NCI-H2029 treated with DMSO at 0.1 percent for 48 hours (cell line): ENCODE measurements around the gene PCDHB2.
A peak's percentile ranks its signal among the peaks of the same experiment; 100 is the strongest.
"Not testable (repeated sequence)": the region's sequence is repeated elsewhere in the genome, so short reads cannot be mapped to it uniquely, and the experiment has no call there.

Experiments
- DNase-seq: peaks from one replicate; lab custom pipeline; 2025; lab: John Stamatoyannopoulos, UW

PCDHB2 gene

GRCh38 chr5:141094481-141095262 lies at the start of gene PCDHB2:
Gene PCDHB2, plus strand, starts transcription at chr5:141094615. Its CDS starts 176 bp downstream, at chr5:141094791.
- peak; percentile 65 for DNase-seq

DNA sequence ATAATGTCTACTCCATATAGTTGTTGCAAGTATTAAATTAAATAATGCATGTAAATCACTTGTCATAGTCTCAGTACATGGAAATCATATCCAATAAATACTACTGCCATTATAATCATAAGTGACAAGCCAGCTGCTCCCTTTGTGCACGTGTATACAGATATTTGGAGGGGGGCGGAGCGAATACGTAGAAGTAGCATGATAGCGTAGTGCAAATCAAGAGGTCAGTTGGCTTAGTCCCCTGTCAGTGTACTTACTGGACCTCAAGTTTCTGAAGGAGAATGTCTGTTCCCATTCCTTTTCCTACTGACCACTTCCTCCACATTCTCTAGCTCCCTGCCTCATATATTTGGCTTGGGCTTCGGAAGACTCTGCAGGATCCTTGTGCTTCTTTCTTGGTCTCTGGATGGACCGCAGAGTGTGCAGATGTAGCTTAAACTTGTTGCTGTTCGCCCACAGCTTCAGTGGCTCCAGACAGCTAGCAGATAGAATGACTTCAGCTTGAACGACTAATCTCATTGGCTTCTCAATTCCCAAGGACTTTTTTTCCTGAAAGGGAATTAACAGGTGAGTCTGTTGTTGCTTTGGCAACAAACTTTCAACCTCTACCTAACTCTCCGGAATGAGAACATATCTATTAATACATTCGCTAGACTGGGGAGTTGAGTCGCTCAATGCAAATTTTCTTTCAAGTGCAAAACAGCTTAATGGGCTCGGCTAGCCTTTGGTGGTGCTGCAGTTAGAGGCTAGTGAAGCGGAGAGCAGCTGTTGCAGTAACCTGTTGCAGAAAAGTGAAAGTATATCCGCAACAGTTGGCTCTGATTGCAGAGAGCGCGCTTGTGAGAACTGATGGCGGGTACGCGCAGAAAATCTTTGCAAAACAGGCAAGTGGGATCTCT lies 43.5 kb upstream of the PCDHB2 start, which contains the start of gene PCDHB1:
TSS of gene PCDHB1 (plus strand) at position 753 of the 899 bp plus-strand sequence. CDS start at position 850, 97 bp downstream.
- DNase-seq = peak; percentile 2

DNA sequence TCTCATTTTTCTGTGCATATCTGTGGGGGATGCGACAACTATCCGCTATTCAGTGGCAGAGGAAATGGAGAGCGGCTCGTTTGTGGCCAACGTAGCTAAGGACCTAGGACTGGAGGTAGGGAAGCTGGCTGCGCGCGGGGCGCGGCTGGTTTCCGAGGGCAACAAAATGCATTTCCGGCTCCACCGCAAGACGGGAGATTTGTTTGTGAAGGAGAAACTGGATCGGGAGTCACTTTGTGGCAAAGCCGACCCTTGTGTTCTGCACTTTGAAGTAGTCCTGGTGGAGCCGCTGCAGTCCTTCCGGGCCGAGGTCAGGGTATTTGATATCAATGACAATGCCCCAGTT lies 42.9 kb upstream of the PCDHB2 start:
- peak; percentile 5 for DNase-seq

GRCh38 chr5:141077826-141078225 lies 16.6 kb upstream of the PCDHB2 start:
- DNase-seq = no peak

DNA sequence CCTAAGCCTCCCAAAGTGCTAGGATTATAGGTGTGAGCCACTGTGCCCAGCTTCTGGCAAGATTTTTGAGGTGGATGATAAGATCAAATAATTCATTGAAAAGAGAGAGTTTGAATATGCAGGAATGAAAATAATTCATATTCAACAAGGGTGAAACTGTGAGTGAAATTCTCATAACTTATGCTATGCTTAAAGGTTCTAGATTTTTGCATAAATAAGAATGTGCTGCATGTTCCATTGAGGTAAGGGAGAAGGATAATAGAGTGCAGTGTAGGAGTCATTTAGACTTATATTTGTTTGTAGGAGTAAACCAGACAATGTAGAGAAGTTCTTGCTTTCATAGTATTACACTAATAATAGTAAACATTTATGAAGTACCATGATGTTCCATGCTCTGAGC lies 12.2 kb upstream of the PCDHB2 start:
- DNase-seq = no peak

GRCh38 chr5:141084487-141084989 lies 9.9 kb upstream of the PCDHB2 start:
- DNase-seq = peak; percentile 17

DNA sequence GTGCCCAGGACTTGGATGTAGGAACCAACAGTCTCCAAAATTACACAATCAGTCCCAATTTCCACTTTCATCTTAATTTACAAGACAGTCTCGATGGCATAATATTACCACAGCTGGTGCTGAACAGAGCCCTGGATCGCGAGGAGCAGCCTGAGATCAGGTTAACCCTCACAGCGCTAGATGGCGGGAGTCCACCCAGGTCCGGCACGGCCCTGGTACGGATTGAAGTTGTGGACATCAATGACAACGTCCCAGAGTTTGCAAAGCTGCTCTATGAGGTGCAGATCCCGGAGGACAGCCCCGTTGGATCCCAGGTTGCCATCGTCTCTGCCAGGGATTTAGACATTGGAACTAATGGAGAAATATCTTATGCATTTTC lies 837 bp downstream of the PCDHB2 start:
- no peak for DNase-seq

- DNase-seq = not testable (repeated sequence)
Measured at GRCh38 chr5:141096181-141096580, 1.8 kb downstream of the PCDHB2 start.

DNA sequence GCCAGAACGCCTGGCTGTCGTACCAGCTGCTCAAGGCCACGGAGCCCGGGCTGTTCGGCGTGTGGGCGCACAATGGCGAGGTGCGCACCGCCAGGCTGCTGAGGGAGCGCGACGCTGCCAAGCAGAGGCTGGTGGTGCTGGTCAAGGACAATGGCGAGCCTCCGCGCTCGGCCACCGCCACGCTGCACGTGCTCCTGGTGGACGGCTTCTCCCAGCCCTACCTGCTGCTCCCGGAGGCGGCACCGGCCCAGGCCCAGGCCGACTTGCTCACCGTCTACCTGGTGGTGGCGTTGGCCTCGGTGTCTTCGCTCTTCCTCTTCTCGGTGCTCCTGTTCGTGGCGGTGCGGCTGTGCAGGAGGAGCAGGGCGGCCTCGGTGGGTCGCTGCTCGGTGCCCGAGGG lies 2.2 kb downstream of the PCDHB2 start:
- not testable (repeated sequence) for DNase-seq

GRCh38 chr5:141100243-141100805 lies 5.9 kb downstream of the PCDHB2 start, which contains the start of gene PCDHB3:
Gene PCDHB3, plus strand, starts transcription at chr5:141100473. Its CDS starts 177 bp downstream, at chr5:141100650.
- DNase-seq = peak; percentile 24

GRCh38 chr5:141101059-141101458 lies 6.6 kb downstream of the PCDHB2 start:
- no peak for DNase-seq

- DNase-seq = not testable (repeated sequence)
Measured at GRCh38 chr5:141102070-141102469, 7.7 kb downstream of the PCDHB2 start.

DNA sequence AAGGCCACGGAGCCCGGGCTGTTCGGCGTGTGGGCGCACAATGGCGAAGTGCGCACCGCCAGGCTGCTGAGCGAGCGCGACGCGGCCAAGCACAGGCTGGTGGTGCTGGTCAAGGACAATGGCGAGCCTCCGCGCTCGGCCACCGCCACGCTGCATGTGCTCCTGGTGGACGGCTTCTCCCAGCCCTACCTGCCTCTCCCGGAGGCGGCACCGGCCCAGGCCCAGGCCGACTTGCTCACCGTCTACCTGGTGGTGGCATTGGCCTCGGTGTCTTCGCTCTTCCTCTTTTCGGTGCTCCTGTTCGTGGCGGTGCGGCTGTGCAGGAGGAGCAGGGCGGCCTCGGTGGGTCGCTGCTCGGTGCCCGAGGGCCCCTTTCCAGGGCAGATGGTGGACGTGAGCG lies 8.1 kb downstream of the PCDHB2 start:
- DNase-seq = not testable (repeated sequence)

- DNase-seq = no peak
Measured at GRCh38 chr5:141105350-141105749, 10.9 kb downstream of the PCDHB2 start.

- no peak for DNase-seq
Measured at GRCh38 chr5:141119250-141119649, 24.8 kb downstream of the PCDHB2 start.

DNA sequence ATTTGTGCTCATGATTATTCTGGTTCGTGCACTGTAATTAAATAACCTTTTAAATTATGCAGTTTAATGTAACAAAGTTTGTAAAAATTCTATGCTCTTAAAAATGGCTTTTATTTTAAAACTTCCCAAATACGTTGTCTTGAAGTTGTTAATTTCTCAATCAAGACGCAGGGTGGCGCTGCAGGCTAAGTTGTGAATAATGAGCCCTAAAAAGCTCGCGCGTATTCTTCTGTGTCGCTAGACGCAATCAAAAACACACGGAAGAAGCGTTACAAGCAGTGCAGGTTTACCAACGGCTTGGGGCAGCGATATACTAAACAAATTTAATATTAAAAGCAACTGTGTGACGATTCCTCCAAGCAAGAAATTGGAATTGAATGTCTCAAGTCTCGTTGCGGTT lies 27.1 kb downstream of the PCDHB2 start, which contains the start of gene PCDHB4:
TSS of gene PCDHB4 (plus strand) at position 256 of the 400 bp plus-strand sequence. CDS start 181 bp downstream, outside the sequence.
- peak; percentile 37 for DNase-seq

- DNase-seq = peak; percentile 34
Measured at GRCh38 chr5:141121985-141122384, 27.6 kb downstream of the PCDHB2 start.

- not testable (repeated sequence) for DNase-seq
Measured at GRCh38 chr5:141123396-141124135, 29.2 kb downstream of the PCDHB2 start.

DNA sequence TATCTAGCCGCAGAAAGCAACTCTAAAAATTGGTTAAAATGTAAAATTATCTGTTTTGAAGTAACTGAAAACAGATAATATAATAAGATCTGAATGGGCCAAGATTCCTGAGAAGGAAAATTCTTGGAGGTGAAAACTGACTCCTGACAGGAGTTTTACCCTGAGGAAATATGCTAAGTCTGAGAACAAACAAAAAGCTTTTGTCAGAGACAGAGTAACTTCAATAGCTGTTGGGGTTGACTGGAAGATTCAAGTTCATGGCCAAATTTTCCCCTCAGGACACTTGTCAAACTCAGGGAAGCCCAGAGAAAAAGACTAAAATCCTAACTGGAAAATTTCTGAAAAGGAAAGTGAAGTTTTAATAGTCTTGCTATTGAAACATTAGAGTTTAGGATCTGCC lies 32.9 kb downstream of the PCDHB2 start:
- DNase-seq = no peak

DNA sequence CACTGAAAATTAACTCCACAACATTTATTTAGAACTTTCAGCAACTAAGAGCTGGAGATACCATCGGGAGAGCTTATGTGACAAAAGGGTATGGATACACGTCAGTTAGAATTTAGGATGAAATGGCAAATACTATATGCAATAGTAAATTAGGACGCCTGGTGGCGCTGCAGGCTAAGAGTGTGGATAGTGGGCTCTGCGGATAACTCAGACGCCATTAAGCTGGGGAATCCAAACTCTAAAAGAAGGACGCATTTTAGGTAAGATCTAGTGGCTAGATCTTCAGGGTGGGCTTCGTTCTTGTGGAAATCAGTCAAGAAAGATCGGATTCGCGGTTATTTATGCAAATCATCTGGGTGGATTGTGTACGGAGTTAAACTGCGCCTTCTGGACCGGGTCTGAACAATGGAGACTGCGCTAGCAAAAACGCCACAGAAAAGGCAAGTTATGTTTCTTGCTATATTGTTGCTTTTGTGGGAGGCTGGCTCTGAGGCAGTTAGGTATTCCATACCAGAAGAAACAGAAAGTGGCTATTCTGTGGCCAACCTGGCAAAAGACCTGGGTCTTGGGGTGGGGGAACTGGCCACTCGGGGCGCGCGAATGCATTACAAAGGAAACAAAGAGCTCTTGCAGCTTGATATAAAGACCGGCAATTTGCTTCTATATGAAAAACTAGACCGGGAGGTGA lies 40.8 kb downstream of the PCDHB2 start, which contains the start of gene PCDHB5:
TSS of gene PCDHB5 (plus strand) at position 177 of the 688 bp plus-strand sequence. CDS start at position 406, 229 bp downstream.
- no peak for DNase-seq
